Activated CD4-positive, alpha-beta T cell treated with anti-CD3 and anti-CD28 coated beads, Interleukin-2, amount 50 U/mL, for 16 hours (primary cell): Measurements from ENCODE around the gene C19orf53.

ENCODE experiments used
- DNase-seq: peaks from one replicate; pipeline ENCODE4 v3.0.0-alpha.2; 2020

Gene C19orf53

GRCh38 chr19:13796301-13797057, 22.2 kb downstream of the C19orf53 start:
- DNase-seq, result no peak

- no peak for DNase-seq
Observed at GRCh38 chr19:13797058-13797440, 22.8 kb downstream of the C19orf53 start.

- no peak for DNase-seq
Observed at GRCh38 chr19:13797870-13798269, 23.6 kb downstream of the C19orf53 start.

- DNase-seq, result no peak
Observed at GRCh38 chr19:13799669-13800068, 25.4 kb downstream of the C19orf53 start.

- no peak for DNase-seq
Observed at GRCh38 chr19:13803038-13803437, 28.8 kb downstream of the C19orf53 start.

- DNase-seq, result no peak
Observed at GRCh38 chr19:13804830-13805683, 30.8 kb downstream of the C19orf53 start.

- no peak for DNase-seq
Observed at GRCh38 chr19:13806728-13807127, 32.5 kb downstream of the C19orf53 start.

GRCh38 chr19:13807421-13808021, 33.3 kb downstream of the C19orf53 start:
- DNase-seq, result no peak

- DNase-seq, result no peak
Observed at GRCh38 chr19:13808856-13809255, 34.6 kb downstream of the C19orf53 start.

- no peak for DNase-seq
Observed at GRCh38 chr19:13812544-13812943, 38.3 kb downstream of the C19orf53 start.

GRCh38 chr19:13813147-13813546, 38.9 kb downstream of the C19orf53 start:
- no peak for DNase-seq

GRCh38 chr19:13814550-13814949, 40.3 kb downstream of the C19orf53 start:
- no peak for DNase-seq

GRCh38 chr19:13817018-13817614, 42.9 kb downstream of the C19orf53 start:
- DNase-seq, result no peak

- no peak for DNase-seq
Observed at GRCh38 chr19:13817615-13818371, 43.5 kb downstream of the C19orf53 start.

GRCh38 chr19:13819238-13819637, 45.0 kb downstream of the C19orf53 start:
- DNase-seq, result no peak

GRCh38 chr19:13821292-13821691, 47.0 kb downstream of the C19orf53 start:
- DNase-seq, result no peak

GRCh38 chr19:13823256-13823655, 49.0 kb downstream of the C19orf53 start:
- DNase-seq, result no peak

GRCh38 chr19:13823901-13824300, 49.6 kb downstream of the C19orf53 start:
- DNase-seq, result no peak

GRCh38 chr19:13824703-13825102, 50.4 kb downstream of the C19orf53 start:
- no peak for DNase-seq

GRCh38 chr19:13825489-13826441, 51.5 kb downstream of the C19orf53 start:
- no peak for DNase-seq

- DNase-seq, result no peak
Observed at GRCh38 chr19:13826652-13827235, 52.5 kb downstream of the C19orf53 start.
